Fibroblast of peridontal ligament (primary cell): ENCODE data around the gene POPDC3.

Experiments used
- DNase-seq: peaks from one replicate; pipeline ENCODE4 v3.0.0-alpha.2; 2010; ENCODE audit errors: extremely low read depth

The POPDC3 gene

DNA sequence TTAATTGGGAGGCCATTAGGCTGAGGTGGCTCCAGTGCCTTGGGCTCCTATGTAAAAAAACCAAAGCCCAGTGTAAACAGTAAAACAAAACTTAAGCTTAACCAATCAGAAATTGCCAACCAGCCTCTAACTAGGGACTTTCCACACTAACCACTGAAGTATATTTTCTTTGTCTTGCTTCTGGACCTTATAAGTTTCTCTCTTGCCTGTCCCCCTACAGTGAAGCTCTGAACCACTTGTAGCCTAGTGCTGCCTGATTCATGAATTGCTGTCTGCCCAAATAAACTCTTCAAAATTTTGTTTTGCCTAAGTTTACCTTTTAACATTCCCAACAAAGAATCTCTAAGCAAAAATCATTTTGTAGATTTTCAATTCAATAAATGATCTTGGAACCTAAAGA is 28.2 kb downstream of the POPDC3 start:
- DNase-seq = no peak

DNA sequence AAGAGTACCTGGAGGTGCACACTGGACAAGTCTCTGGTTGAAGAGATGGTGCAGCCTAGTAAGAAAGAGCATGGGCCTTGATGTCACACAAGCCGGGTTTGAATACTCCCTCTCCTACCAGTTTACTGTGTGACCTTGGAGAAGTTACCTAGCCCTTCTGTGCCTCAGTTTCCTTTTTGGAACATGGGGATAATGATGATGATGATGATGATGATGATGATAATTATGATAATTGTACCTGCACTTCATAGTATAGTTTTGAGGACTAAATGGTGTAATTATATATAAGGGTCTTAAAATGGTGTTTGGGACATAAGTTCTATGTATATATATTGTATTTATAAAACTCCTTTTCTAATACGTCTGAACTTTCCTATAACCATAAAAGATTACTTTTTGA is 41.7 kb downstream of the POPDC3 start:
- DNase-seq = no peak

DNA sequence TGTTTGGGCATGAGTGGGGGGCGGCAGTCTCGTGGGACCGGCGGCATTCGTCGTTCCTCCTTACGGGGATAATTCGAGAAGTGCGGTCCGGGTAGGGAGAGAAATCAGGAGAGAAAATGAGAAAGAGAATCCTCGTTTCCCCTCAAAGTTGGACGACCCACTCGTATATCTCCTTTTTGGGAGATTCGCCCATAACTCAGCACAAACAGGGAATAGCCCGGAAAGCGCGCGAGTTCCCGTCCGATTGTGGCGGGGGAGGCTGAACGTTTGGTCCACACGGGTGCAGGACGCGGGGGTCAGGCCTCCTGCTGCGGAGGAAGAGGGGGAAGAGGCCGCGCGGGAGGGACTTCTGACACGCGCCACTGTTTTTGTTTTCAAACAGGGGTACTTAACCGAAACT is 42.4 kb downstream of the POPDC3 start:
- DNase-seq = peak; percentile 22

DNA sequence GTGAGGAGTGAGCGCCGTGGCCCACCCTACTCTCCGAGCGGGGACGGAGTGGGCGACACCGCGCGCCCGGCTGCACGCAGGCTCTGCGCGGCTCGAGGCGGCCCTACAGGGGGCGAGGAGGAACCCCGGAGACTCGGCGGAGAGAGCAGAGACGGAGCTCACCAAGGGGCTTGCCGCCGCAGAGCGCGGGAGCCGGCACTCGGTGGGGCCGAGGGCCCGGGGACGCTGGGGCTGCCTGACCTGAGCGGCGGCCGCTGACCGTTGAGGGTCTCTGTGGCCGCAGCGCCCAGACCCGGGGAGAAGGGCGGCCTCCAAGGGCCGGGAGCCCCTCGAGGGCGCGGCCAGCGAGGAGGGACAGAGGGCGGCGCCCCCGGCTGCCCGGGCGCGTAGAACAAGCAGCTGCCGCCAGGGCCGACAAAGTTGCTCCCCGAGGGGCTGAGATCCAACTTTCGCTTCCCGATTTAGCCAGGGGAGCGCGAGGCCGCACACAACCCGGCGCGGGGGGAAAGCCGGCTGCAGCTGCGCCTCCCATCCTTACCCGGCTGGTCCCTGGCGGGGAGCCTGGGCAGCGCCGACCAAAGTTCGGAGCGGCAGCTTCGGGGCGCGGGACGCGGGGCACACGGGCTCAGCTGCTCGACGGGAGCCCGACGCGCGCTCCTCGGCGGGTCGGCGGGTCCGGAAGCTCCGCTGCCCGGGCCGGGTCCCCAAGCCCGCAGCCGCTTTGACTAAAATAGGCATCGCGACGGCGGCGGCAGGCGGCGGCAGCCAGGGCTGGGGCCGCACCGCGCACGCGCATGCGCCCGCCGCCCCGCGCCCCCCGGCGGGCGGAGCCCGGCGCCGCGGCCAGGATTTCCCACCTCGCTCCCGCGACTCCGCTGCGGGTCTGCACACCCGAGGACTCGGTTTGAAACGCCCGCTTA is 43.1 kb downstream of the POPDC3 start:
- peak; percentile 58 for DNase-seq

DNA sequence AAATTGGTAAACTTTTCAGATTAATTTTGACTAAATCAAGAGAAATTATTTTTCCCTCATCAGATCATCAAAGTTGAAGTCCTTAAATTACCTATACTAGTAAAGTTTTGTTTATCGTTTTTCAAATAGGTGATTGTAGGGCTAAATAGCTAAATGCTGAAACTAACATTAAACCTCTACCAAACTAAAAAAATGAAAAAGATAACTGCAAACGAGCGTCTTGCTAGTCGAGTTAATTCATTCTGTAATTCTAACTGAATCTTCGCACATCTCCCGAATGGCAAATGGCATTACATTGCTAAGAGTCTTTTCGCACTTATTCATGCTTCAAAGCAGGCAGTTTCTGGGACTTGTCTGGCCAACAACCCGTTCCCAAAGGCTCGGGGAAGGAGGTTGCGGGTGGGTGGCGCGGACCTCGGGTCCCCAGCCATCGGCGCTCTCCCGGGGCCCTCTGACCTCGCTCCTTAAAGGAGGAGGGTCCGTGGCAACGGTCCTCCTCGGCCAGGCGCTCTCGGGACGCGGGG is 43.8 kb downstream of the POPDC3 start:
- DNase-seq = peak; percentile 27

DNA sequence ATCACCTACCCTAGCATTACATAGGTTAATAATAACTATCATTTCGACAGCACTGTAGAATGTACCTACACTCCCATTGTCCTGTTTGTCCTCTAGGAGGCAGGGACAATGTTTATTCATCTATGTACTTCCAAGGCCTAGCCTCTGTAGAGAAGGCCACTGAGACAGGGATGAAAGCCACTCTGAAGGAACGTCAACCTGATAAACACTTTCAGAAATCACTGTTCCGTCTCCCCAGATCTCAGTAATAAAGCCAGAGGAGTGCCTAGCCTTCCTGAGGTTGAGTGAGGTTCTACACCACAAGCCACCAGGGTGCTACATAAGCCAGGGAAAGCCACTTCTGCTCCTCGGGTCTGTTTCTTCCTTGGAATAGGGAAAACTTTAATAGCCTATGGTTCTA is 44.8 kb downstream of the POPDC3 start:
- DNase-seq = peak; percentile 59

DNA sequence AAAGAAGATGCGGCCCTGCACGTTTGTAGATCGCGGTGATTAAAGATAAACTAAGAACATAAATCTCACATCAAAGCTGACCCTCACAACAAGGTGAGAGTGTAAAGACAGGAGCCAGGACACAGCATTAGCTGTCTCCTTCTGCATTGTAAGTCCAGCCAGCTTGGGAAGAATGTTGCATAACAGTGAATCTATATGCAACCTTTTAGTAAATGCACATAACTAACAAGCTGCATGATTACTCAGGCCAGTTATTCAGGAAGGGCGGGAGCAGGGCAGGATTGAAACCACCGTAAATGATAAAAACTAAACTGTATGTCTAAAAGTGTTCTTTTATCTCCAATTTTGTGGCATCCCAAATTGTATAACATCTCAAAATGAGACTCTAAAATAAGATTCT is 57.1 kb downstream of the POPDC3 start:
- no peak for DNase-seq

DNA sequence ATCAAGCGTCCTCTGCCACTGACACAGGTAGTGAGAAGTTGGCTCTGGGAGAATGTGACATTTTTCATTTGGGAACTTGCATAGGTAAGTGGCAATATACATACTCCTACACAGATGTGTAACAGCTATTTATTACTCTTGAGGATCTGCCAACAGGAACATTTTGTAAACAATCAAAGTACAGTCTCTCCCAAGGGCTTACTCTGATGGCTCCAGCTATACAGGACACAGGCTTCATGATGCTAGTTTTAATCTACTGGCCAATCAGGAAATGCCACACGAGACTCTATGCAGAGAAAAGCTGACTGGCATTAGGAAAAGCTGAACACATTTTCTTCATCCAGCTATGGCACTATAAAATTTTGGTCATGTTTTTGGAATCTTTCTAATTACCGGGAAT is 57.8 kb downstream of the POPDC3 start:
- DNase-seq = no peak

DNA sequence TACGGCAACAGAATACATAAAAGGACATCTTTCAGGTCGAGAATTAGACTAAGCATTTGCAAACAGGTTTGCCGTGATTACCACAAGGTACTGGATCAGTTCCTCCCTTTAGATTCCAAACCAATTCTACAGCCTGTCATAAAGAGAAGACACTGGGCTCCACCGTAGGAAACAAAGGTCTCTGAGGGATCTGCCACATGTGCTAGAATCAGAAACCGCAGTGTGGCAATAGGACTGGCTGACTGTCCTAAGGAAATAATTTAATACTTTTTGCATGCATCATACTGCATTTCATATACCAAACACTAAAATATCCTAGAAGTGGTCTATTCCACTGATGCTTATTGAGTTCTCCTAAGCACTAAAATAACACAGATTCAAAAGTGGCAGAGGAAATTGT is 59.2 kb downstream of the POPDC3 start:
- no peak for DNase-seq

DNA sequence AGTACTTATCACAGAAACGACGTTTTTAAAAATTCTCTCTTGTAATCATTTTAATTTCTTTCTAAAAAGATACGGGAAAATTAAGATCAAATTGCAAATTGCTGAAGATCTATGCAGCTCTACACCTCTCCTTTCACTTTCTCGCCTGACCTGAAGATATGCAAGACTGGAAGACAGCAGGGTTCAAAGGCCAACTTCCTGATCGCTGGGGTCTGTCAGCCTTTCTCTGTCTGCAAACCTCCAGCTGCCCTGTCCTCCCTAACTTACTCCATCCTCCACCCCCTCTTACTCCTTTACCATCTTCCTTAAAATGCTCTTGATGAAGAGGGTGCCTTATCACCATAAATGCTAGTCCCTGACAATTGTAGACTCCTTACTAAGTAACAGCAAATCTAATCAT is 63.7 kb downstream of the POPDC3 start:
- DNase-seq = no peak

DNA sequence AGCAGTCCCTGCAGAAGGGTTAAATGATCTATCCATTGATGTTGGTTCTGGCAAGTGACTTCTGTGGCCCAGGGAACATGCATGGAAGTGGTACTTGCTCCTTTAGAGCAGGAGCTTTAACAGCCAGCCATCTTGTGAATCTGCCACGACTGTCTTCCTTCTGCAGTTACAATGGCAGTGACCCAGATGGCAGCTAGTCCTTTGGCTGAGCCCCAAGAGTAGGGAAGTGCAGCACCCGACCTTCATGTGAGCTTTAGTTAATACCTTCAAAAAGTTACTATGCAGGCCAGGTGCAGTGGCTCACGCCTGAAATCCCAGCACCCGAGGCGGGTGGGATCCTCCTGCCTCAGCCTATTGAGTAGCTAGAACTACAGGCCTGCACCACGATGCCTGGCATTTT is 66.4 kb downstream of the POPDC3 start:
- DNase-seq = no peak

DNA sequence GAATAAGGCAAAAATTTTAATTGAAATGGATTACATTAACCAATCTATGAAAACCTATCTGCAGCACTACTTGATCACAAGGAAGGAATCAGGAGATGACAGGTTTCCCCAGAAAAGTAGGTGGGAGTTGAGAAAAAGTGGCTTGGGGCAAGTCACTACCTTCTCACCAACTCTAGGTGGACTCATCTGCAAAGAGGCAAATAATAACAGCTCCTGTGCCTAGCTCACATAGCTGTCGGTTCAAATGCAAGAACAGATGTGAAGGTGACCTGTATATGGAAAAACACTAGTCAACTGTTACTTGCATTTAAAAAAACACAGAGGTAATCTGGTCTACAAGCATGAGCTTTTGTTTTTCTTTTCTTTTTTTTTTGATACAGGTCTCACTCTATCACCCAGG is 67.2 kb downstream of the POPDC3 start:
- DNase-seq = no peak

DNA sequence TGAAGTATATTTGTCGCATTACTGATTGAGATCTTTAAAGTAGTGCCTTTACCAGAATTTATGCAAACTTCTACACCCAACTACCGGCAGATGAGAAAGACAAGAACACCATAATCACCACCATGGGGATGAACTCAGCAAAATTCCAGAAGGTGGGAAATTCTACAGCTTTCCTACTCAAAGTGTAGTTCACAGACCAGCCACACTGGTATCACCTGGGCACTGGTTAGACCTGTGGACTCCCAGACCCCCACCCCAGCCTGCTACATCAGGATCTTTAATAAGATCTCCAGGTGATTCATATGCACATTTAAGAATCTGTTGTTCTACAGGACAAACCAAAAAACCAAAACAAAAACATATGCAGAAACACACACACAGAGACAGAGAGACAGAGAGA is 67.9 kb downstream of the POPDC3 start:
- no peak for DNase-seq

DNA sequence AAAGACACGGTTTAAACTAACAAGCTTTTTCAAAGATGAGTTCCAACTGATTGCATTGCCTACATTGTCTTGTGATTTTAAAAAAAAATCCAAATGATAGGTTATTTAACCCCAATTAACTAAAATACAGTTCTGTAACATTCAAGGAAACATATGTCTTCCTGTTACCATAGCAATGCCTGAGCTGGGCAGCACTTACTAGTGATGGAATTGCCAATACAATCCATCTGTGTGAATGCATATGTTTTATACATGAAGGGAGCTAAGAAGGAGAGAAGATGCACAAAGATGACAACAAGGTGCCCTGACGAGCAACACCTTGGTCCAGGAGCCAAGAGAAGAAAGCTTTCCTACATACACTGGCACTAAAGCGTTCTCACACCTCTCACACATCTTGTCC is 68.7 kb downstream of the POPDC3 start:
- DNase-seq = no peak

DNA sequence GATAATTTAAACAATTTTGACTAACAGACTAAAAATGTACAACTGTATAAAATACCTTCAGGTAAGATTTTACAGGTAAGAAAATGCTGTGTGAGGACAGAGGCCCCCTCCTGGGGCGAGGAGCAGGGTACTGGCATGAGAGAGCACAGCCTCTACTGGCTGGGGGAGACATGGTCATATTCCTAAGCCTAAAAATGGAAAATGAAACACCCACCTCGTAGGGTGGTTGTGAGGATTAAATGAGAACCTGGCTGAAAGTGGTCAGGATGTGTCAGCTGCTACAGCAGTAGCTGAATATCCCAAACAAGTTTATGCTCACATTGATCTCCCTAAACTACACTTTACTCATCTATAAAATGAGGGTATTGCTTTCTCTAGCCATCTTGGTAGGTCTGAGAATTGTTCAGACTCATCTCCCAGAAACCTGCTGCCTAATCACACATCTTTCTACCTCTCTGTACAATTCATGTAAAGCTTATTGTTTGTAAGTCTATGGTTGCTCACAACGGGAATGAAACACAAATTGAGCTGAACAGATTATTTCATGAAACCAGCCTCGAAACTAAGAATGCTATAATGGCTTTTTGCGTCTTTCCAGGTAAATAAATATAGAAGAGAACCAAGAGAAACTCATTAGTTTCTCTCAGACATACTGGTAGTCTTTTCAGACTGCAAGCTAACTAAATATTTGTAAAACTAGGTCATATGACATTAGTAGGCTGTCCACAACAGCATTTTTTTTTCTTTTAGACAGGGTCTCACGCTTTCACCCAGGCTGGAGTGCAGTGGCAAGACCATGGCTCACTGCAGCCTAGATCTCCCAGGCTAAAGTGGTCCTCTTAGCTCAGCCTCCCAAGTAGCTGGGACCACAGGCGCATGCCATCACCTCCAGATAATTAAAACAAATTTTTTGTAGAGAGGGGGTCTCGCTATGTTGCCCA is 69.6 kb downstream of the POPDC3 start:
- DNase-seq = no peak

DNA sequence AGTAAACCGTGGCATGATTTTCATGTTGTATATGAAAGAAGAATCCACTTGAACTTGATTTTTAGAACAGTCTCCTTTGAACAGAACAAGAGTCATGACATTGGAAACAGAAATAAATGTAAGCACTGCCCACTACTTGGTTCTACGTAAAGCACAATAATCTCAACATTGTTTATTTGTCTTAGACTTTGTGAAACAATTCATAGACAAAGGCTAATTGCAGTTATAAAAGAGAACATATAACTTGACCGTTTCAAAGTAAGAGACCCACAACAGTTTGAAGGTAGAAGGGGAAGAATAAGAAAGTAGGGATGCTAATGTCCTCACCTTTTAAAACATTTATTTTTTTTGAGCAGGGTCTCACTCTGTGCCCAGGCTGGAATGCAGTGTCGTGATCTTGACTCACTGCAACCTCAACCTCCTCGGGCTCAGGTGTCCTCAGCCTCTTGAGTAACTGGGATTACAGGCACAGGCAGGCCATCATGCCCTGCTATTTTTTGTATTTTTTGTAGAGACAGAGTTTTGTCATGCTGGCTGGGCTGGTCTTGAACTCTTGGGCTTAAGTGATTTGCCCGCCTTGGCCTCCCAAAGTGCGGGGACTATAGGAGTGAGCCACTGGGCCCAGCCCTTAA is 71.1 kb downstream of the POPDC3 start:
- no peak for DNase-seq
